ENCODE data around the gene JAZF1. TPM values are rescaled to one million over a fixed set of nuclear protein-coding genes. Genes with fewer than 3 reads are reported as not detected.

The JAZF1 gene
- total and polyA plus RNA-seq, 5 donors from 2014 or later, result 6.4 to 30.7 (median 7.6) TPM

- Mint-ChIP-seq H3K4me3 (no peak overlapping the region), H3K4me1 (peaks cover 0 to 12% (median 8%) of the 10 kb centered on the region in 4 donors), H3K27me3 (no peaks in the 10 kb centered on the region), H3K27ac (no peak overlapping the region), H3K36me3 (peaks cover 15% of the 10 kb centered on the region), H3K9me3 (peaks cover 0 to 2% (median 0%) of the 10 kb centered on the region in 7 donors)
- ATAC-seq (ENCODE audit: low read depth in 2 of 2) (no peak), DNase-seq (no peak)
- Histone ChIP-seq H3K4me1 (ENCODE audit: control insufficient read depth, insufficient read depth, low read length, poor library complexity, severe bottlenecking) (no peaks in the 10 kb centered on the region), H3K27ac (ENCODE audit: insufficient read depth, low read length, poor library complexity, severe bottlenecking) (no peak overlapping the region), H3K36me3 (ENCODE audit: control insufficient read depth, insufficient read depth, low read length) (peaks cover 2% of the 10 kb centered on the region), H3K4me3 (ENCODE audit: low read depth, low read length) (no peak overlapping the region), H3K27me3 (ENCODE audit: control insufficient read depth, insufficient read depth, low read length) (no peaks in the 10 kb centered on the region), H3K9me3 (ENCODE audit: control insufficient read depth in 2 of 2, low read length in 2 of 2) (no peaks in the 10 kb centered on the region)
Observed at GRCh38 chr7:27871086-27871485, 309.5 kb downstream of the JAZF1 start.

- Histone ChIP-seq H3K4me3 (ENCODE audit: low read depth, low read length) (no peak overlapping the region), H3K9me3 (ENCODE audit: control insufficient read depth in 2 of 2, low read length in 2 of 2) (no peaks in the 10 kb centered on the region), H3K36me3 (ENCODE audit: control insufficient read depth, insufficient read depth, low read length) (peaks cover 2% of the 10 kb centered on the region), H3K27me3 (ENCODE audit: control insufficient read depth, insufficient read depth, low read length) (no peaks in the 10 kb centered on the region), H3K4me1 (ENCODE audit: control insufficient read depth, insufficient read depth, low read length, poor library complexity, severe bottlenecking) (no peaks in the 10 kb centered on the region), H3K27ac (ENCODE audit: insufficient read depth, low read length, poor library complexity, severe bottlenecking) (no peak overlapping the region)
- Mint-ChIP-seq H3K36me3 (peaks cover 14% of the 10 kb centered on the region), H3K9me3 (peaks cover 0 to 2% (median 0%) of the 10 kb centered on the region in 7 donors), H3K4me3 (no peak overlapping the region), H3K27ac (no peak overlapping the region), H3K27me3 (no peaks in the 10 kb centered on the region), H3K4me1 (peaks cover 0 to 12% (median 8%) of the 10 kb centered on the region in 4 donors)
- ATAC-seq (ENCODE audit: low read depth in 2 of 2) (no peak), DNase-seq (no peak)
Observed at GRCh38 chr7:27870595-27870994, 310.0 kb downstream of the JAZF1 start.

- H3K27ac ChIP-seq (ENCODE audit: insufficient read depth, low read length, poor library complexity, severe bottlenecking), result no peak overlapping the region
- peaks cover 2% of the 10 kb centered on the region for H3K36me3 ChIP-seq (ENCODE audit: control insufficient read depth, insufficient read depth, low read length)
- no peaks in the 10 kb centered on the region for H3K27me3 Mint-ChIP-seq
- H3K9me3 Mint-ChIP-seq, result peaks cover 0 to 2% (median 0%) of the 10 kb centered on the region in 7 donors
- no peak overlapping the region for H3K4me3 Mint-ChIP-seq
- H3K4me1 Mint-ChIP-seq, result peaks cover 0 to 12% (median 8%) of the 10 kb centered on the region in 4 donors
- no peak overlapping the region for H3K4me3 ChIP-seq (ENCODE audit: low read depth, low read length)
- no peaks in the 10 kb centered on the region for H3K4me1 ChIP-seq (ENCODE audit: control insufficient read depth, insufficient read depth, low read length, poor library complexity, severe bottlenecking)
- H3K9me3 ChIP-seq (ENCODE audit: control insufficient read depth in 2 of 2, low read length in 2 of 2), result no peaks in the 10 kb centered on the region
- ATAC-seq (ENCODE audit: low read depth in 2 of 2), result no peak
- no peak overlapping the region for H3K27ac Mint-ChIP-seq
- no peak for DNase-seq
- H3K36me3 Mint-ChIP-seq, result peaks cover 11% of the 10 kb centered on the region
- H3K27me3 ChIP-seq (ENCODE audit: control insufficient read depth, insufficient read depth, low read length), result no peaks in the 10 kb centered on the region
Observed at GRCh38 chr7:27869056-27869455, 311.5 kb downstream of the JAZF1 start.

- Histone ChIP-seq H3K36me3 (ENCODE audit: control insufficient read depth, insufficient read depth, low read length) (peaks cover 5% of the 10 kb centered on the region), H3K27ac (ENCODE audit: insufficient read depth, low read length, poor library complexity, severe bottlenecking) (no peak overlapping the region), H3K4me3 (ENCODE audit: low read depth, low read length) (no peak overlapping the region), H3K4me1 (ENCODE audit: control insufficient read depth, insufficient read depth, low read length, poor library complexity, severe bottlenecking) (no peaks in the 10 kb centered on the region), H3K27me3 (ENCODE audit: control insufficient read depth, insufficient read depth, low read length) (no peaks in the 10 kb centered on the region), H3K9me3 (ENCODE audit: control insufficient read depth in 2 of 2, low read length in 2 of 2) (no peaks in the 10 kb centered on the region)
- ATAC-seq (ENCODE audit: low read depth in 2 of 2) (no peak), DNase-seq (no peak)
- peak overlapping the region in 1 of 4 donors; percentile 3 for H3K4me3 Mint-ChIP-seq
- peaks cover 16% of the 10 kb centered on the region for H3K36me3 Mint-ChIP-seq
- peak overlapping the region in 1 of 3 donors; percentile 16 for H3K27ac Mint-ChIP-seq
- peaks cover 0 to 2% (median 0%) of the 10 kb centered on the region in 7 donors for H3K9me3 Mint-ChIP-seq
- H3K4me1 Mint-ChIP-seq, result peaks cover 0 to 12% (median 8%) of the 10 kb centered on the region in 4 donors
- H3K27me3 Mint-ChIP-seq, result no peaks in the 10 kb centered on the region
Observed at GRCh38 chr7:27868131-27868550, 312.5 kb downstream of the JAZF1 start.

- DNase-seq, result no peak
- no peaks in the 10 kb centered on the region for H3K9me3 ChIP-seq (ENCODE audit: control insufficient read depth in 2 of 2, low read length in 2 of 2)
- Mint-ChIP-seq H3K4me1 (peaks cover 0 to 12% (median 9%) of the 10 kb centered on the region in 4 donors), H3K36me3 (peaks cover 16% of the 10 kb centered on the region), H3K4me3 (no peak overlapping the region), H3K27ac (peak overlapping the region in 1 of 3 donors; percentile 65), H3K27me3 (no peaks in the 10 kb centered on the region), H3K9me3 (peaks cover 0 to 2% (median 0%) of the 10 kb centered on the region in 7 donors)
- no peaks in the 10 kb centered on the region for H3K4me1 ChIP-seq (ENCODE audit: control insufficient read depth, insufficient read depth, low read length, poor library complexity, severe bottlenecking)
- peaks cover 5% of the 10 kb centered on the region for H3K36me3 ChIP-seq (ENCODE audit: control insufficient read depth, insufficient read depth, low read length)
- no peak for ATAC-seq (ENCODE audit: low read depth in 2 of 2)
- H3K27ac ChIP-seq (ENCODE audit: insufficient read depth, low read length, poor library complexity, severe bottlenecking), result no peak overlapping the region
- no peaks in the 10 kb centered on the region for H3K27me3 ChIP-seq (ENCODE audit: control insufficient read depth, insufficient read depth, low read length)
- no peak overlapping the region for H3K4me3 ChIP-seq (ENCODE audit: low read depth, low read length)
Observed at GRCh38 chr7:27866828-27867672, 313.5 kb downstream of the JAZF1 start.

- peaks cover 0 to 2% (median 0%) of the 10 kb centered on the region in 7 donors for H3K9me3 Mint-ChIP-seq
- Histone ChIP-seq H3K9me3 (ENCODE audit: control insufficient read depth in 2 of 2, low read length in 2 of 2) (no peaks in the 10 kb centered on the region), H3K27me3 (ENCODE audit: control insufficient read depth, insufficient read depth, low read length) (no peaks in the 10 kb centered on the region), H3K4me1 (ENCODE audit: control insufficient read depth, insufficient read depth, low read length, poor library complexity, severe bottlenecking) (no peaks in the 10 kb centered on the region), H3K4me3 (ENCODE audit: low read depth, low read length) (no peak overlapping the region), H3K36me3 (ENCODE audit: control insufficient read depth, insufficient read depth, low read length) (peaks cover 5% of the 10 kb centered on the region), H3K27ac (ENCODE audit: insufficient read depth, low read length, poor library complexity, severe bottlenecking) (no peak overlapping the region)
- peak overlapping the region in 2 of 3 donors; percentile 2 to 62 for H3K27ac Mint-ChIP-seq
- DNase-seq (peak in 1 of 3 donors; percentile 25), ATAC-seq (ENCODE audit: low read depth in 2 of 2) (no peak)
- H3K4me1 Mint-ChIP-seq, result peaks cover 2 to 15% (median 9%) of the 10 kb centered on the region in 4 donors
- H3K4me3 Mint-ChIP-seq, result no peak overlapping the region
- no peaks in the 10 kb centered on the region for H3K27me3 Mint-ChIP-seq
- H3K36me3 Mint-ChIP-seq, result peaks cover 17% of the 10 kb centered on the region
Observed at GRCh38 chr7:27866256-27866655, 314.3 kb downstream of the JAZF1 start.

GRCh38 chr7:27863880-27864279 is 316.7 kb downstream of the JAZF1 start:
- peaks cover 5 to 18% (median 10%) of the 10 kb centered on the region in 4 donors for H3K4me1 Mint-ChIP-seq
- Histone ChIP-seq H3K4me3 (ENCODE audit: low read depth, low read length) (no peak overlapping the region), H3K27ac (ENCODE audit: insufficient read depth, low read length, poor library complexity, severe bottlenecking) (no peak overlapping the region), H3K4me1 (ENCODE audit: control insufficient read depth, insufficient read depth, low read length, poor library complexity, severe bottlenecking) (no peaks in the 10 kb centered on the region), H3K36me3 (ENCODE audit: control insufficient read depth, insufficient read depth, low read length) (peaks cover 5% of the 10 kb centered on the region), H3K9me3 (ENCODE audit: control insufficient read depth in 2 of 2, low read length in 2 of 2) (no peaks in the 10 kb centered on the region), H3K27me3 (ENCODE audit: control insufficient read depth, insufficient read depth, low read length) (no peaks in the 10 kb centered on the region)
- no peak overlapping the region for H3K4me3 Mint-ChIP-seq
- H3K27ac Mint-ChIP-seq, result no peak overlapping the region
- ATAC-seq (ENCODE audit: low read depth in 2 of 2) (no peak), DNase-seq (no peak)
- no peaks in the 10 kb centered on the region for H3K27me3 Mint-ChIP-seq
- peaks cover 0 to 2% (median 0%) of the 10 kb centered on the region in 7 donors for H3K9me3 Mint-ChIP-seq
- H3K36me3 Mint-ChIP-seq, result peaks cover 29% of the 10 kb centered on the region

Measured in CD4-positive, CD25-positive, alpha-beta regulatory T cell (primary cell).